ENCODE results near the gene KIF26A.

Gene KIF26A

DNA sequence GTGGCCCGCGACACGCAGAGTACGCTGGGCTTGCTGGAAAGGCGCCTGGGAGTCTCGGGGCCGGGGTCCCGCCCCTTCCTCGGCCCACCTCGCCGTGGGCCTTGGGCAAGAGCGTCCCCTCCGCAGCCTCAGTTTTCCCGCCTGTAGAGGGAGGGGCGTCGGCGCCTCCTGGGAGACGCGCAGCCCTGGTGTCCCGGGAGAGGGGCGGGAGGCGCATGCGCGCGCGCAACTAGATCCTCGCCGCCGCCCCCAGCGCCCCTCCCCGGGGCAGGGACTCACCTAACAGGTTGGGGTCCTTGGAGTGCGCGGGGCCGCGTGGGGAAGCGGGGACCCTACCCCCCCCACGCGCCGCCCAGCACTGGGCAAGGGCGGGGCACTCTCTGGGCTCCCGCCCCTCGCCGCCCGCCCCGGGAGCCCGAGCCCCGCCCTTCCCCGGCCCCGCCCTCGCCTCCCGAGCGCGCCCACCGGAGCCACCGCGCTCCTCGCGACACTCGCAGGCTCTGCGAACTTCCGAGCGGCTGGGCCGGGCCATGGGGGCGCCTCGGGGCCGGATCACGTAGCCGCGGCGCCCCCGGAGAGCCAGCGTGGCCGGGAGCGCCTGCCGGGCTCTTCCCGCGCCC lies at the start of gene KIF26A:
KIF26A (plus strand) TSS at position 490 of the 620 bp plus-strand sequence. CDS start 136 bp downstream, outside the sequence.
- no peak for DNase-seq (ENCODE audit: low spot score)

- DNase-seq (ENCODE audit: low spot score), result no peak
Observed at GRCh38 chr14:104090071-104090748, 48.2 kb upstream of the KIF26A start.

DNA sequence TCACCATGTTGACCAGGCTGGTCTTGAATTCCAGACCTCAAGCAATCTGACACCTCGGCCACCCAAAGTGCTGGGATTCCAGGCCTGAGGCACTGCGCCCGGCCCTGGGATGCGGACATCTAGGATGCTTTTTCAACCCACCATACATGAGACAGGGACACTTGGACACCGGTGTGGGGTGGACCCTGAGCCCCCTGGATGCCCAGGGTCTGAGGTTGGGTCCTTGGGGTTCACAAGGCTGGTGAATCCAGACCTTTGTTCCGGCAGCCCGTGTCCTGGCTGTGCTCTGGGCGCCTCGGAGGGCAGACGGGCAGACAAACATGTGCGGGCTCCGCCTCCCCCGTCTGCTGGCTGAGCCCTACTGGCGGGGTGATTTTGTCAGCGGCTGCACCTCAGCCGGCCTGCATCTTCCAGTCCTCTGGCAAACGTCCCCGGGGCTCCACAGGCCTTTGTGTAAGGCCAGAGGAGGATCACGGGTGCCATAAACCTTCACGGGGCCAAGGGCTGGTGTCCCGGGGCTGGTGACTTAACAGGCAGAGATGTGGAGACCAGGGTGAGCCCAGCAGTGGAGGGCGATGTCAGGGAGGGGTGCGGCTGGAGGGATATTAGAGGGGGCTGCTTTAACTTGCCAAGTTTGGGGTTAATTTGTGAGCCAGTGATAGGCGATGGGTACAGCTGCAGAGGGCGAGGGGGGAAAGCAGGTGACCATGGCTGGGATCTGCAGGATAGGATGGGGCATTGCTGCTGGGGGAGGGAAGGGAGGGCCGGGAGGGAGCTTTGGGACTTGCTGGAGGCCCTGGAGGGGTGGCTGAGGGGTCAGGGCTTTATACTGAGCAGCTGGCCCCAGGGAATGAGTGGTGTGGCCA lies 47.1 kb upstream of the KIF26A start:
- DNase-seq (ENCODE audit: low spot score), result no peak

- DNase-seq (ENCODE audit: low spot score), result no peak
Observed at GRCh38 chr14:104091927-104092771, 46.2 kb upstream of the KIF26A start.

GRCh38 chr14:104092931-104093365 lies 45.4 kb upstream of the KIF26A start:
- DNase-seq (ENCODE audit: low spot score), result no peak

- no peak for DNase-seq (ENCODE audit: low spot score)
Observed at GRCh38 chr14:104093366-104094055, 44.9 kb upstream of the KIF26A start.

DNA sequence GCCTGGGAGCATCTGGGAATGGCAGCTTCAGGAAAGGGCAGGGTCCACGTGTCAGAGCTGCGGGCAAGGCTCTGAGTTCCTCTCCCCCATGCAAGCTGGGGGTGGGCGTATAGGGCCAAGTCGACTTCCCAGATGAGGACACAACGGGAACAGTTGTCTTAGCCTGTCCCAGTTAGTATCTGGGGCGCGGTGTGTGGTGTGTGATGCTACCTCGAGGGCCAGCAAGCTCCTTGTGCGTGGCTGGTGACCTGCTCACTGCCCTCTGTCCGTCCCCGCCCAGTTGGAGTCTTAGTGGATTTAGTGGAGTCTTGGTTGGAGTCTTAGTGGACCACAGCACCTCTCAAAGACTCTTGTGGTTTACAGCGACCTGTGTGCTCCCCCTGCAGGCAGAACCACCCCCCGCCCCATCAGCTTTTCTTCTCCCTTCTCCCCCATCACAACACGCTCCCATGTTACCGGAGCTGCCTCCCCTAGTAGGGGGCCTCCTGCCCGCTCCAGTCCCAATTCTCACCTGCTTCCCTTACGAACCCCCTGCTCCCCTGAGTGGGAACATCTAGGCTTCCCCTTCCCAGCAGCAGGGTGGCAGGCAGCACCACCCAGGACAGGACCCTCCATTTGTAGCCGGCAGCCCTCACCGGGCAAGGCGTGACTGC lies 44.2 kb upstream of the KIF26A start:
- DNase-seq (ENCODE audit: low spot score), result no peak

DNA sequence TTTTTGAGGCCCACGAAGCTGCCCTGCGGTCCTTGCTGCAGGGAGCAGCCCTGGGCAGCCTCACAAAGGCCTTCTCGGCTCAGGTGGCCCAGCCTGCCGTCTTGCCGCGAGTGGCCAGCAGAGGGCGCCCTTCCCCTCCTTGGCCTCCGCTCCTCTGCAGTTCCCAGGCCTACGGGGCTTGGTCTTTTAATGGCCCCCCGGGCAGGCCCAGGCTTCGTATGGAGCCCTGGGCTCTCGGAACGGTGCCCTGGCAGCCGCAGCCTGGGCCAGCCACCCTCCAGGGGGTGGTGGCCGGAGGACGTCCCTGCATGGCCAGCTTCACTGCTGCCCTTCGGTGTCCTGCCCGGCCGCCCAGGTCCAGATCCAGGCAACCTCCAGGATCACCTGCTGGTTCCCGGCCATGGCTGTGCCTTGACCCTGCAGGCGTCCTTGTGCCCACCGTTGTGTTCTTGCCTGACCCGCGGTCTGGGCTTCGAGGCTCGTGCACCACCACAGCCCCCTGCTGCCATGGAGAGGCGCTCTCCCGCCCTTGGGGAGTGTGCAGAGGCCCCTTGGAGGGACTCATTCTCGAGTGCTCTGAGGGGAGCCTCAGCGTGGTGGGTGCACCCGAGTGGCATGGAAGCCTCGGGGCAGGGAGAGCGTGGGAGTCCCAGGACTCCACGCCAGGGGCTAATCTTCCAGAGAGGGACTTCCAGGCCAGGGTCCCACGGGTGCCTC lies 43.5 kb upstream of the KIF26A start:
- DNase-seq (ENCODE audit: low spot score), result peak; percentile 68

GRCh38 chr14:104095426-104096310 lies 42.7 kb upstream of the KIF26A start:
- no peak for DNase-seq (ENCODE audit: low spot score)

- DNase-seq (ENCODE audit: low spot score), result no peak
Observed at GRCh38 chr14:104096318-104096717, 42.1 kb upstream of the KIF26A start.

DNA sequence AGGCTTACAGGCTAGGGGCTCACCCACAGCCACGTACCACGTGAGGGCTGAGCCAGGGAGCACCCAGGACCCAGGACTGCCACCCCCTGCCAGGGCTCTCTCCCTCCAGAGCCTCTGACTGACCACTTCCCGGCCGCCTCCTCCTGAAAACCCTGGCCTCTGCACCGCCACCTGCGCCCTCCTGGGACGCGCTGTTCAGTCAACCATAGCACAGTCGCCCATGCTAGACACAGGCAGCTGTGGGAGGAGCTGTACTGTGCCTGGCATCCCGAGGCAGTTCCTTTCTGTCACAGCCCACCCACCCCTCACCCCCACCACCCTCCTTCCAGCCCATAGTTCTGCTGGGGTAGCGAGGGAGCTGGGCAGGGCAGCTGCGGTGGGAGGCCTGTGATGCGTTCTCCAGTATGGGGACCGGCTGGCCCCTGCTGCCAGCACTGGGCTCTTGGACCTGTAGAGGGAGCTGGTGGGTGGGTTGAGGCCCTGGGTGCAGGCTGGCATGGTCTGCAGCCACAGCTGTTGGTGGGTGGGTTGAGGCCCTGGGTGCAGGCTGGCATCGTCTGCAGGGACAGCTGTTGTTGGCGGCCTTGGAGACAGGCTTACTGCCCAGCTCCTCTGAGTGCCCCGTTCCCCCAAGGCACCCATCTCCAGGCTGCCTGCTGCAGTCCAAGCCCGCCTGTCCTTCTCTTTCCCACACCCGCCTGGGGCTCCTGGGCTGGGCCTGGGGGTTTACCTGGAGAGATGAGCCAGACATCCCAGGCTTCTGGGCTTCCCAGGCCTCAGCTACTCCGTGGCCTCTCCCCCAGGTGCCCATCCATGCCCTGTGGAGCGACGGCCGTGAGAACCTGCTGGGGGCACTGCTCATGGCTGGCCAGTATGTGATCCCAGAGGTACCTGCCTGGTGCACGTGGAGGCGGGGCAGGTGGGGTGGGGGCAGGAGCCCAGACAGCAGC lies 41.4 kb upstream of the KIF26A start:
- peak; percentile 39 for DNase-seq (ENCODE audit: low spot score)

DNA sequence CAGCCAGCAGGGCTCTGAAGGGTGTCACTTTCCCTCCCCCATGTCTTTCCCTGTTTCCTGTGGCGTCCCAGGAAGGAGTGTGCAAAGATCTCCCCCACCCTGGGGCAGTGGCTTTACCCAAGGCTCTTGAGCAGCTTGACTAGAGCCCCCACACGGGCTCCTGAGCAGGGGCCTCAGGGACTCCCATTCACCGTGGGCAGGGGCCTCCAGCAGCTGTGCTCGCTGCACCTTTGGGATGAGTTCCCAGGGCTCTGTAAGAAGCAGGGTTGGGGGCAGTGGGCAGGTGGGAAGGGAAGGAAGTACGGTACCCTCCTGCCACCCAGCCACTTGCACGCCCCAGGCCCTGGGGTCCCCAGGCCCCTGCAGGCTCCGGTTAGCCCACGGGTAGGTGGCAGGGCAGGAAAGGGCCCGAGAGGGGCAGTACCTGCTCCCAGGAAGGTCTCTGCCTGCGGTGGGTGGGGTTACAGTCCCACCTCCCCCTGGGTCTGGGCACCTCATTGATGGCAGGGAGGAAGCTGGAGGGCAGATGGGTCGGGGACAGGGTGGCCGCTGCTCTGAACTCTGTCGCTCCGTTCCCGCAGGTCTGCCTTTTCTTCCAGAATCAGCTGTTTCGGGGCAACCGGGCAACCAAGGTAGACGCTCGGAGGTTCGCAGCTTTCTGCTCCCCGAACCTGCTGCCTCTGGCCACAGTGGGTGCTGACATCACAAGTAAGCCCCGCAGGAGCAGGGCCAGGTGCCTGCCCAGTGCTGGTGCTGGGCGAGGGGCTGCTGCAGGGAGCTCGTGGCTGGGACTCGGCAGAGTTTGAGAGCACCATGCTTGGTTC lies 39.9 kb upstream of the KIF26A start:
- no peak for DNase-seq (ENCODE audit: low spot score)

DNA sequence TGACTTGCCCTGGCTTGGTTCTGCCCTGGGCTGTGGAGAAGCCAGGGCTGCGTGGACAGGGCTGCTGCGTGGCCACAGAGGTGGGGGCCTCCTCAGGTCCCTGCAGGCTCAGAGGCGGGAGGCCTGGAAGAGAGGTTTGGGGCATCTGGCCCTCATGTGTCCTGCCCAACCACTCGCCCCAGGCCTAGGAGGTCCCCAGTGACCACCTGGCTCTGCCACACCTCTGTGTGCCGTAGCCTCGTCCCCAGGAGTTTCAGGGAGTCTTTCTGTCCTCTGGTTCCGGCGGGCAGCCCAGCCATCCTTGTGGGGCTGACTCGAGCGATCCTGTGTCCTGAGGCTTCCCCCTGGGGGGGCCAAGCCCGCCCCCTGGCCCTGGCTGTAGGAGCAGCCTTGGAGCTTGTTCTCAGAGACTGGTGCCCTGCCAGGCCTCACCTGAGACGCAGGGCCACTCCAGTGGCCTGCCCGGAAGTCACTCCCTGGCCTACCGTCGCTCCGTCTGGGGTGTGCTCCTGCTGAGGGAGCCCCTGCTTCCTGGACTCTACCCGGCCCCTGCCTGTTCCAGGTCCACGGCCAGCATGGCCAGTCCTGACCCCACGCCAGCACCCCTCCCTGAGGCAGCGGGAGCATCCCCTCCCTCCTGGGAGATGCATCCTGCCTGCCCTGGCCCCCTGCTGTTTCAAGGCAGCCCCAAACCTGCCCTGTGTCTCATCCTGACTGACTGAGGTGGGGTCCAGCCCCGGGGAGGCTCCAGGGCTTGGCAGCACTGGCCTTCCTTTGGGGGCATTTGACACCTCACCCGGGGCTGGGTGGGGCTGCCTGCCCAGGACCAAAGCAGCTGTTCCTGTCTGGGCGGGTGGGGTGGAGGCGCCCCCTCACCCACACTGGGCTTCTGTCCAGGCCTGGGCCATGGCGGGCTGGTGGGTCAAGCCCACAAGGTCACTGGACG lies 39.0 kb upstream of the KIF26A start:
- no peak for DNase-seq (ENCODE audit: low spot score)

GRCh38 chr14:104100171-104101085 lies 38.0 kb upstream of the KIF26A start:
- DNase-seq (ENCODE audit: low spot score), result no peak
